ENCODE data around the gene ERLEC1. TPM values are rescaled to one million over a fixed set of nuclear protein-coding genes. Genes with fewer than 3 reads are reported as not detected.

The ERLEC1 gene
- total RNA-seq, 4 donors from 2014 or later, result 15.6 to 60.1 (median 30.7) TPM

DNA sequence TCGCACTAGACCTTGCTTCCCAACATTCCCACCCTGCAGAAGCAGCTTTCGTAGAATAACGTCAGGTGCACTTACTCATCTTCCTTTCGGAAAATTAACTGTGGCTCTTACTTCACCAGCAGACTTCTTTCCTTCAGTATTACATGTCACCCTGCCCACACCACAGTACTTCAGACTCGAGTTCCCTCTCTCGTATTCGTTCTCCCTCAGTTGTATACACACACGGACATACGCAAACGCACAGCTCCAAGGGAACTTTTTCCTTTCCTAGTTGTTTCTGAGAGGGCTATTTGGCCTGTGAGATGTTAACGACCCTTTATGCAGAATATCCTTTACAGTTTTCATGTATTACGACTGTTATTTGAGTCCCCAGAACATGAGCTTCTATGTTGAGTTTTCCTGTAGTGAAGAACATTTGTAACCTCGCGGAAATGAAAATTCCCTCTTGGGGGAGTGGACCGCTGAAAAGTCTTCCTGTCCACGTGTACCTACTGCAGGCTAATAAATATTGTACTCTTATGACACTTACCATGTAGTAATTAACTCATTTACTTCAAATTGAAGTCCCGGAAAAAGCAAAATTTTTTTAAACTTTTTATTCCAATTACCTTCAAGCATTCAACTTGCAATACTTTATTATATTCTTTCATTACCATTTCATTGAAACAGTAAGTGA is 908 bp downstream of the ERLEC1 start:
- 2 to 3% methylated on average over 17 of the region's 17 CpGs for WGBS, 2 donors
- peak overlapping the region; percentile 85 for H3K4me3 ChIP-seq (ENCODE audit: low read depth, poor library complexity, severe bottlenecking)
- no peak for TF ChIP-seq POLR2A (IDR thresholded peaks at IDR 0.05)
- TF ChIP-seq, protein P1, sequence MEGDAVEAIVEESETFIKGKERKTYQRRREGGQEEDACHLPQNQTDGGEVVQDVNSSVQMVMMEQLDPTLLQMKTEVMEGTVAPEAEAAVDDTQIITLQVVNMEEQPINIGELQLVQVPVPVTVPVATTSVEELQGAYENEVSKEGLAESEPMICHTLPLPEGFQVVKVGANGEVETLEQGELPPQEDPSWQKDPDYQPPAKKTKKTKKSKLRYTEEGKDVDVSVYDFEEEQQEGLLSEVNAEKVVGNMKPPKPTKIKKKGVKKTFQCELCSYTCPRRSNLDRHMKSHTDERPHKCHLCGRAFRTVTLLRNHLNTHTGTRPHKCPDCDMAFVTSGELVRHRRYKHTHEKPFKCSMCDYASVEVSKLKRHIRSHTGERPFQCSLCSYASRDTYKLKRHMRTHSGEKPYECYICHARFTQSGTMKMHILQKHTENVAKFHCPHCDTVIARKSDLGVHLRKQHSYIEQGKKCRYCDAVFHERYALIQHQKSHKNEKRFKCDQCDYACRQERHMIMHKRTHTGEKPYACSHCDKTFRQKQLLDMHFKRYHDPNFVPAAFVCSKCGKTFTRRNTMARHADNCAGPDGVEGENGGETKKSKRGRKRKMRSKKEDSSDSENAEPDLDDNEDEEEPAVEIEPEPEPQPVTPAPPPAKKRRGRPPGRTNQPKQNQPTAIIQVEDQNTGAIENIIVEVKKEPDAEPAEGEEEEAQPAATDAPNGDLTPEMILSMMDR (IDR thresholded peaks at IDR 0.05), result no peak
- intact Hi-C loops (cut with DNase I; ENCODE audit: low total_unique reads), result no loop called here
- no peak for DNase-seq (ENCODE audit: low spot score in 2 of 2)

DNA sequence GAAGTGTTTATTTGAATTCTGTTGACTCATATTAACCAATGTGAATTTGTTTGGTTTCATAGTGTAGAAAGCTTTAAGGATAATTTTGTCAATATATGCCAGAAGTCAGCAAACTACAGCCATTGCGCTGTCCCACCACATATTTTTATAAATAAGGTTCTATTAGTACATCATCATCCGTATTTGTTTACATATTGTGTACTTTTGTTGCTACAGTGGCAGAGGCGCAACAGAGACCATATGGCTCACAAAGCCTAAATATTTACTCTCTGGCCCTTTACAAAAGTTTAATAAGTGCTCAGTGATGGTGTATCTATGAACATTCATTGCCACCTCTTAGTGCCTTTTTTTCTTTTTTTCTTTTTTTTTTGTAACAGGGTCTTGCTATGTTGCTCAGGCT is 6.4 kb downstream of the ERLEC1 start:
- DNase-seq (ENCODE audit: low spot score in 2 of 2), result no peak
- TF ChIP-seq POLR2A (IDR thresholded peaks at IDR 0.05), result no peak
- TF ChIP-seq, protein P1 (IDR thresholded peaks at IDR 0.05), result no peak
- 88 to 91% methylated on average over 3 of the region's 3 CpGs for WGBS, 2 donors
- H3K4me3 ChIP-seq (ENCODE audit: low read depth, poor library complexity, severe bottlenecking), result no peak overlapping the region
- intact Hi-C loops (cut with DNase I; ENCODE audit: low total_unique reads), result no loop called here

DNA sequence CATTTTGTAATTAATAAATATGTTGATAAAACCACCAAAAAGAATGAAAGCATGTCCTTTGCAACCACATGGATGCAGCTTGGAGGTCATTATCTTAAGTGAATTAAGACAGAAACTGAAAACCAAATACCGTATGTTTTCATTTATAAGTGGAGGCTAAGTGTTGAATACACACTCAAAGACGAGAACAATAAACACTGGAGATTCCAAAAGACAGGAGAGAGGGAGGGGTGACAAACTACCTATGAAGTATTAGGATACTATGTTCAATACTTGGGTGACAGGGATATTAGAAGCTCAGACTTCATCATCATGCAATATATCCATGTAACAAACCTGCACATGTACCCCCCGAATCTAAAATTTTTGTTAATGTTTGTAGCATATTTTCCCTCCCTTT is 7.0 kb downstream of the ERLEC1 start:
- 76 to 90% methylated on average over 3 of the region's 3 CpGs for WGBS, 2 donors

DNA sequence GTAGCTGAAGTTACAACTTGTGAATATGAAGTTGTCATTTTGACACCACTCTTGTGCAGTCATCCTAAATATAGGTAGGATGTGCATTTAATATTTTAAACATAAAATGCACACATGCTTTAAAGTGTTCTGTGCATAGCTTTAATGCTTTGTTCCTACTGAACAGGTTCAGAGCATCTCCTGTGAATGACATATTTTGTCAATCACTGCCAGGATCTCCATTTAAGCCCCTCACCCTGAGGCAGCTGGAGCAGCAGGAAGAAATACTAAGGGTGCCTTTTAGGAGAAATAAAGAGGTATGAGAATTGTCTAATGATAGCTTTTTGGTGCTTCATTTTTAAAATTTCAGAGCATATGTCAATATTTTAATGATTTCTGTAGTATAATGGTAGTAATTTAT is 14.7 kb downstream of the ERLEC1 start:
- no peak for DNase-seq (ENCODE audit: low spot score in 2 of 2)
- no peak overlapping the region for H3K4me3 ChIP-seq (ENCODE audit: low read depth, poor library complexity, severe bottlenecking)
- TF ChIP-seq POLR2A (IDR thresholded peaks at IDR 0.05), result no peak
- TF ChIP-seq, protein P1 (IDR thresholded peaks at IDR 0.05), result no peak
- intact Hi-C loops (cut with DNase I; ENCODE audit: low total_unique reads), result loop anchor here (10.0 kb wide), 1 partner anchor 93 kb away; no protein-coding TSS in a partner anchor

More for the DNA sequence above, 7.0 kb downstream of the ERLEC1 start:
- TF ChIP-seq, protein P1 (IDR thresholded peaks at IDR 0.05), result no peak
- no peak for TF ChIP-seq POLR2A (IDR thresholded peaks at IDR 0.05)
- no peak for DNase-seq (ENCODE audit: low spot score in 2 of 2)
- no peak overlapping the region for H3K4me3 ChIP-seq (ENCODE audit: low read depth, poor library complexity, severe bottlenecking)
- intact Hi-C loops (cut with DNase I; ENCODE audit: low total_unique reads), result no loop called here

DNA sequence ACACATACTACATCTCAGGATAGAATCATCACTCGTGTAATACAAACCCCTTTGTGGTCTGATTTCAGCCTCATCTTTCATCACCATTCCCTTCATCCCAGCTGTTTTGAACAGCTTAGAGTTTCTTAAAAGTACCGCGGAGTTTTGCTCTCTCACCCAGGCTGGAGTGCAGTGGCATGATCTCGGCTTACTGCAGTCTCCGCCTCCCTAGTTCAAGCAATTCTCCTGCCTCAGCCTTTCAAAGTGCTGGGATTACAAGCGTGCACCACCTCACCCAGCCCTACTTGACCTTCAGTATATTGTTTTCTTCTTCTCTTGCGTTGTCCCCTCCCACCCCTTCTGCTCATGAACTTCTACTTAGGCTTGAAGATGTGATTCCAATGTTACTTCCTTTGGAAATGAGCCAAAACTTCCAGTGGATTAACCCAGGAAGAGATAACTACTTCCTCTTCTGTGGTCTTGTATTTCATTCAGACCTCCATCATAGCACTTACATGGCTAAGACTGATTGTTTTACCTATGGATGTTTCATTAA is 15.8 kb downstream of the ERLEC1 start:
- 84 to 86% methylated on average over 7 of the region's 7 CpGs for WGBS, 2 donors
- intact Hi-C loops (cut with DNase I; ENCODE audit: low total_unique reads), result loop anchor here (10.0 kb wide), 1 partner anchor 92 kb away; no protein-coding TSS in a partner anchor
- no peak for TF ChIP-seq POLR2A (IDR thresholded peaks at IDR 0.05)
- TF ChIP-seq, protein P1 (IDR thresholded peaks at IDR 0.05), result no peak

More for the DNA sequence above, 15.8 kb downstream of the ERLEC1 start:
- no peak overlapping the region for H3K4me3 ChIP-seq (ENCODE audit: low read depth, poor library complexity, severe bottlenecking)
- no peak for DNase-seq (ENCODE audit: low spot score in 2 of 2)
